Body of pancreas (tissue), 4 donors: Measurements from ENCODE around the gene SHROOM1. TPM values are rescaled to one million over a fixed set of nuclear protein-coding genes. Genes with fewer than 3 reads are reported as not detected.

Experiments used
- ATAC-seq: fragments of 150-250 bp; one replicate; pipeline ENCODE4 v1.9.1; 2016
- DNase-seq, 4 donors: peaks; one replicate each; pipeline ENCODE4 v3.0.0-alpha.2; 2019
- H3K27ac ChIP-seq, 4 donors: fragments of 200-600 bp; sonication (generic); 1 replicate in 3 of 4; 2 replicates in 1 of 4; pipeline versions ENCODE4 v1.5.1 to v1.6.1; 2016 to 2019; ENCODE audit warnings: mild to moderate bottlenecking in 1 of 4, mixed read lengths in 1 of 4, moderate library complexity in 1 of 4
- H3K27me3 ChIP-seq, 2 donors: fragments of 200-600 bp; sonication (generic); one replicate each; pipeline ENCODE4 v1.6.0; 2016; ENCODE audit warnings: mild to moderate bottlenecking in 1 of 2
- H3K36me3 ChIP-seq, 2 donors: fragments of 200-600 bp; sonication (generic); replicated peaks in 1 of 2; 2 replicates each; pipeline ENCODE4 v1.5.1; 2016; ENCODE audit warnings: low read depth in 2 of 2; ENCODE audit not compliant: insufficient read depth in 1 of 2
- H3K4me1 ChIP-seq: fragments of 200-600 bp; sonication (generic); one replicate; pipeline ENCODE4 v1.6.0; 2016
- H3K4me3 ChIP-seq, 2 donors: fragments of 200-600 bp; sonication (generic); 1 replicate in 1 of 2; 2 replicates in 1 of 2; pipeline ENCODE4 v1.5.1; 2016 to 2019
- H3K9me3 ChIP-seq, 3 donors: fragments of 200-600 bp; sonication (generic); 1 replicate in 2 of 3; 2 replicates in 1 of 3; pipeline ENCODE4 v1.5.1; 2016
- CTCF ChIP-seq, 7 experiments: fragments of 450-650 bp in 4 of 7; fragments of 200-600 bp in 3 of 7; sonication (generic) in 3 of 7; IDR thresholded peaks; one replicate each; pipeline ENCODE4 v1.5.1; 2016 to 2019; ENCODE audit warnings: antibody characterized with exemption in 7 of 7
- POLR2A ChIP-seq, 3 donors: fragments of 450-650 bp; IDR thresholded peaks; one replicate each; pipeline ENCODE4 v1.6.1; 2016; ENCODE audit warnings: antibody characterized with exemption in 3 of 3, mild to moderate bottlenecking in 2 of 3
- WGBS, 2 donors: methylation state at CpG; one replicate each; pipeline ENCODE4 v1.1.5; 2017; 5-methylcytosine and 5-hydroxymethylcytosine counted together
- intact Hi-C: fragments of 100-400 bp; cut with DNase I; formaldehyde crosslinking; loops from one replicate; pipeline ENCODE4 v1.15.1; 2023
- total RNA-seq, 2 donors: library from RNA; depleted of rRNA; stranded (reverse); fragments of >200 nt; gene quantifications; one replicate each; pipeline ENCODE4 v1.1.0, GENCODE V29; 2016

SHROOM1 gene
- total RNA-seq, 2 donors from 2014 or later, result 19.5 to 27.4 TPM

DNA sequence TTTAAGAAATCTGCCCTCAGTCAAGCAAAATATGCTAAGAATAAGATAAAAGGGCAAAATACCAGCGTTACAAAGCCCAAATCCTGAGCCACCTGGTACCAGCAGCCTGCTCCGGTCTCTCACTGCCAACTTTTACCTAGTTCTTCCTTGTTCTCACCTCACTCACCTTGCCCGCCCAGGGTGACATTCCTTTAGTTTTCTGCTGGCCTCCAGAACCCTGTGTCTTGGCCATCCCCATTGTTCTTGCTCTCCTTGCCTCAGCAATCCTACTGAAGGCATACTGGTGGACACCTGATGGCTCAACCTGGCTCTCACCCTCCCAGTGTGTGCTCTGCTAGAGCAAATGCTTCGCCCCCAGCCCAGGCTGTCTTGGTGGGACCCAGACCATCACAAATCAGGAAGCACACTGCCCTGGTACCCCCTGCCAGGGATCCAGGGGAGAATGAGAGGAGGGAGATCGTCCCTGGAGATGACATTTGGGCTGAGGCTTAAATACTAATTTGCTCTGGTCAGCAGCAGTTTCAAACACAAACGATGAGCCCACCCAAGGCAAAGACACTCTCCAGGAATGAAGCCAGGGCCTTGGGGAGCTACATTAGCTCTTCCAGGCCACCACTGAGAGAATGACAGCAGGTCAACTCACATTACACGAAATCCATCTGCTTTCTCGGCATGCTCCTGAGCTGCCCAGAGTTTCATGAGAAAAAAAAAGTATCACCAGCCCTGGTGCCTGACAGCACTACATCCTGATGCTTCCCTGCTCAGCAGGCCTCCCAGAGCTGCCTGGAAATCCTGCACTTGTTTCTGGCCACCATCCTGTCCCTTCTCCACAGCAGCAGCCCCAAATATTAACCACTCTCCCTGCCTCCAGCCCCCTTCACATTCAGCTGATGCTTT, 41.2 kb downstream of the SHROOM1 start:
- H3K4me1 ChIP-seq, result no peaks in the 10 kb centered on the region
- no peaks in the 10 kb centered on the region for H3K27me3 ChIP-seq
- H3K9me3 ChIP-seq, result no peaks in the 10 kb centered on the region
- no peak overlapping the region for H3K27ac ChIP-seq
- no peak for TF ChIP-seq POLR2A (IDR thresholded peaks at IDR 0.05)
- TF ChIP-seq CTCF (IDR thresholded peaks at IDR 0.05), result no peak
- WGBS, 2 donors, result 83 to 85% methylated on average over 8 of the region's 8 CpGs
- ATAC-seq (no peak), DNase-seq (no peak)
- intact Hi-C loops, result no loop called here
- H3K4me3 ChIP-seq, result no peak overlapping the region
- H3K36me3 ChIP-seq, result no peaks in the 10 kb centered on the region

GRCh38 chr5:132788508-132788907, 41.9 kb downstream of the SHROOM1 start:
- no peak overlapping the region for H3K4me3 ChIP-seq
- intact Hi-C loops, result no loop called here
- ATAC-seq (no peak), DNase-seq (no peak)
- no peak overlapping the region for H3K27ac ChIP-seq
- no peaks in the 10 kb centered on the region for H3K27me3 ChIP-seq
- H3K36me3 ChIP-seq, result no peaks in the 10 kb centered on the region
- no peaks in the 10 kb centered on the region for H3K4me1 ChIP-seq
- WGBS, 2 donors, result 93 to 100% methylated on average over 1 of the region's 1 CpG
- H3K9me3 ChIP-seq, result no peaks in the 10 kb centered on the region
- TF ChIP-seq POLR2A (IDR thresholded peaks at IDR 0.05) (no peak), CTCF (IDR thresholded peaks at IDR 0.05) (no peak)

GRCh38 chr5:132787076-132787475, 43.4 kb downstream of the SHROOM1 start:
- Histone ChIP-seq H3K27me3 (no peaks in the 10 kb centered on the region), H3K27ac (no peak overlapping the region), H3K36me3 (no peaks in the 10 kb centered on the region), H3K9me3 (no peaks in the 10 kb centered on the region), H3K4me3 (no peak overlapping the region), H3K4me1 (no peaks in the 10 kb centered on the region)
- TF ChIP-seq POLR2A (IDR thresholded peaks at IDR 0.05) (no peak), CTCF (IDR thresholded peaks at IDR 0.05) (no peak)
- DNase-seq (no peak), ATAC-seq (no peak)
- intact Hi-C loops, result no loop called here
- WGBS, 2 donors, result 94 to 97% methylated on average over 1 of the region's 1 CpG

DNA sequence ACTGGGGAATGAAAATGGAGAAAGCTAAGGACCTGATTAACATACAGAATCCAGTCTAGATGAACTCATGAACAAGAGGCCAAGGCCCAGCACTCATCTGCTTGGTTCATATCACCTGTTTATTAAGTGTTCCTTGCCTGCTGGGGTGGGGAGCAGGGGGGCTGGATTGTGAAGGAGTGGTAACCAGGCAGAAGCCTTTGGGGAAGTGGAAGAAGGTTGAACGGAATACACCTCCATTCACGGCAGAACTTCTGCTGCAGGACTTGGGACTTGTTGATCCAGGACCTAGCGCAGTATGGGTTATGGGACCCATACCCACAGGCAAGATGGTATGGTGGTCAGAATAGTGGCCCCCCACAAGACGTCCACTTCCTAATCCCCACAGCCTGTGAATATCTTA, 44.6 kb downstream of the SHROOM1 start:
- Histone ChIP-seq H3K36me3 (no peaks in the 10 kb centered on the region), H3K4me3 (no peak overlapping the region), H3K4me1 (no peaks in the 10 kb centered on the region), H3K27me3 (no peaks in the 10 kb centered on the region), H3K9me3 (no peaks in the 10 kb centered on the region), H3K27ac (no peak overlapping the region)
- TF ChIP-seq CTCF (IDR thresholded peaks at IDR 0.05) (no peak), POLR2A (IDR thresholded peaks at IDR 0.05) (no peak)
- ATAC-seq (no peak), DNase-seq (no peak)
- intact Hi-C loops, result no loop called here
- 88 to 90% methylated on average over 4 of the region's 4 CpGs for WGBS, 2 donors

DNA sequence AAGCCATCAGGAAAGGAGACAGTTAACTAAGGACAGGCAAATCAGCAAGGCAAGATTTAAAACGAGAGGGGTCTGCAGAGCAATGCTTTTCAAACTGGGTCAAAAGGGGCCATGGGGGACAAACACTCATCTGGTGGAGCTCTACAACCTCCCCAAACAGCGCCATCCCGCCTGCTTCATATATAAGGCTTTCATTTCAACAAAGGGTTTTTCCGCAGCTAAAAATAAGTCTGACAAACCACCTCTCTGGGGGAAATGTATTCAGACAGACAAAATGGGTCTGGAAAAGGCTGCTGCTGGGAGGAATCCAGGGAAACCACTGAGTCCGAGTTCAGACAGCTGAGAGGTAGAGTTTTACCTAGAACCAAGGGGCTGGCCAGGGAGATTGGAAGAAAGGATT, 45.1 kb downstream of the SHROOM1 start:
- DNase-seq (no peak), ATAC-seq (no peak)
- 77 to 78% methylated on average over 5 of the region's 5 CpGs for WGBS, 2 donors
- H3K27ac ChIP-seq, result no peak overlapping the region
- no peaks in the 10 kb centered on the region for H3K4me1 ChIP-seq
- H3K9me3 ChIP-seq, result no peaks in the 10 kb centered on the region
- H3K4me3 ChIP-seq, result no peak overlapping the region
- TF ChIP-seq CTCF (IDR thresholded peaks at IDR 0.05) (no peak), POLR2A (IDR thresholded peaks at IDR 0.05) (no peak)
- intact Hi-C loops, result no loop called here
- H3K27me3 ChIP-seq, result no peaks in the 10 kb centered on the region
- H3K36me3 ChIP-seq, result no peaks in the 10 kb centered on the region
